CD1c-positive myeloid dendritic cell (primary cell): ENCODE data around the gene STON2.
A peak's percentile ranks its signal among the peaks of the same experiment; 100 is the strongest.
"Not testable (repeated sequence)": the region's sequence is repeated elsewhere in the genome, so short reads cannot be mapped to it uniquely, and the experiment has no call there.

ENCODE experiments used
- DNase-seq: peaks from one replicate; pipeline ENCODE4 v3.0.0-alpha.2; 2016; ENCODE audit errors: extremely low spot score

The STON2 gene

DNA sequence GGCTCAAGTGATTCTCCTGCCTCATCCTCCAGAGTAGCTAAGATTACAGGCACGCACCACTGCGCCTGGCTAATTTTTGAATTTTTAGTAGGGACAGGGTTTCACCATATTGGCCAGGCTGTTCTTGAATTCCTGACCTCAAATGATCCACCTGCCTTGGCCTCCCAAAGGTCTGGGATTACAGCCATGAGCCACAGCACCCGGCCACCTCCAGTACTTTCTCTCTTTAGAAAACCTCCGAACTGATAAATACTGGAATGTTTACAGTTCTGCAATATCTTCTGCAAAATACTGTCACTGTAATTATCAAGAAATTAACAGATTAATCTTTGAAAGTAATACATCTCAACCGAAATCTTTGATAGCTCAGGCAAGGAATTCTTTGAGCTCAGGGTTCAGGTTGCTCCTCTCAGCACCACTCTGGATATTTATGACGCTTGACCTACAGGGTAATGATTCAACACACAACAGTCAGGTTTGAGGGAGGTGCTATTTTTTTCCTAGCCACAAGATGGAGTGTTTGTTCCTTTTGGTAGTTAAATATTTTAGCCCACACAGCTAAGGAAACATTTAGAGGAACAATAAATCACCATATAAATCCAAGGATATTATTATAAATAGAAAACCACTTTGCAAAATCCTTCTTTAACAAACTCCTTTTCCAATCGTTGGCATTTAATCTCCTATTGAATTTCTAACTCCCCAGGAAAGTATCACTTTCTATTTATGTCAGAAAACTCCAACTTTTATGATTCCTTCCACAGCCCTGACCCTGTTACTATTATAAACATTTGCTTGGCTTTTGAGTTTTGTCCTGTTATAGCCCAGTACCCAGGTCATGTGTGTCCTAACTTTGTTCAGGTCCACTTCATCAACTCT, 130.8 kb downstream of the STON2 start:
- peak; percentile 79 for DNase-seq

DNA sequence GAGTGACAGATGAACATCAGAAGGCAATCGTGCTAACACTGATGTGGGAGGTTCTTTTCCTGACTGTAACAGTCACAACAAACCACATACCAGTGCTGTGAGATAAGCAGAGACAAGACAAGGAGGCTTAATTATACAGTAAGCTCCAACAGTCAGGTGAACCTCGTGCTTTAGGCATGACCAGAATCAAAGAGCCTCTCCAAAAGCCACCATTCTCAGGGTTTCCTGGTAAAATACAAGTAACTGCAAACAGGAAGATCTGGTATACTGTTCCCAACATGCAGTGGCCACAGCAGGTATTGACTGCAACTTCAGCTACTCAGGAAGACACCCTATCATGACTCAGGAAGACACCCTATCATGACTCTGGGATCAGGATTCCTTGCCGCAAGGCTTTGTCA, 132.1 kb downstream of the STON2 start:
- DNase-seq: no peak

DNA sequence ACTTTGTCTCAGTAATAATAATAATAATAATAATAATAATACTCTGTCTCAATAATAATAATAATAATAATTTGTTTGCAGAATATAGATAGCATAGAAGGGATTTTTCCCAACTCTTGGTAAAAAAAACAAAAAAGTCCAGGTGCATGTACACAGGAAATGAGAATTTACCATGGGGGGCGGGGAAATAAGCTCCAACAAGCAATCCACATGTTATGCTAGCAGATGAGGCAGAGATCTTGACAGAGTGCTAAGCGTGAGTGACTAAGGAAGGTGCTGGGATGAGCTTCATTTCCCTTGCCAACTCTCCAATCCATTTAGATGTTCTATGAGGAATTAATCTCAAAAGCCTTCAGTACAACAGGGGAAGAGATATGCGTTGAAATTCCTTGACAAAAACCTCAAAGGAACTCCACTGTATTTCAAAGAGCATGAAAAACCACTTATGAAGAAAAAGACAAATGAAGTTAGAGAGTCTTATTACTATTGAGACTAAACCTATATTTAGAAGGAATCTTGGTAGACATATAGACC, 134.4 kb downstream of the STON2 start:
- DNase-seq: no peak

DNA sequence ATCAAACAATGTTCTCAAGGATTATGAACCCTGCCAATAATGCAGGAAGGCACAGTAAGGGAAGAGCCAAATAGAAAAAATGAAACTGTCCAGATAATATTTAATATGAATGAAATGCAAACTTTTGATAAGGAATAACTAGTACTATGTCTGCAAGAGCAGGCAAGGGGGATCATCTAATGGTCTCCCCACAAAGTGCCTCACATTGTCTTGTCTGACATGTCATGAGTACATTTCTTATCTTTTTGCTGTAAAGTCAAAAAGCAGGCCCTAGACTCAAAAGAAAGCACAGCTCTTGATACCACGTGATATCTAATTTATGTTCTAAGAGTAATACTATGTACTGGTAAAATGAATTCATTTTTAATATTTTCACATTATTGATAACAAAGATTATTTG, 135.5 kb downstream of the STON2 start:
- no peak for DNase-seq

DNA sequence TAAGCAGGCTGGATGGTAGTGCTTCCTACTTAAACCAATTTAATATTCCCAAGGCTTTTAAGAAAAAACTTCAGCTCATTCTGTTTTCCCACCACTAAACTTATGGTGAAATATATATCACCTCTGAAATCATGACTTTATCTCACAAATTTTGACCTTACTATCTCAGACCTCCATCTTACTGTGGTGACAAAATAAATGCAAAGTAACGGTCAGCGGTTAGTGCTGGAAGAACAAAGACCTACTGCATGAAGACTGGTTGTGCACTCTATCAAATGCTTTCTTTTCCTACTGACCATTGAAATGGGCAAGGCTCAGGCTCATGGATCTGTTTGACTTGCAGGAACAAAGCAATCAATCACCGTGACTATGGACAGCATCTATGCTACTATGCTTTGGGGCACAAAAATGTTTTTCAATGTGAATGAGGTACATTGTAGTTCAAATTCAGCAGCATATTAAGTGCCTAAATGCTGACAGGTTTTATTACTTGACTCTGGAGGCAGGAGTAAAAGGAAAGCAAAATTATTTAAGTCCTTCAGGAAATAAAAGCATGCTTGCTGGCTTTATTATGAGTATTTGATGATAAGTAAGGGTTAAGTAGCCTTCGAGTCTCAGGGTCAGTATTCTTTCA, 136.2 kb downstream of the STON2 start:
- DNase-seq: no peak

DNA sequence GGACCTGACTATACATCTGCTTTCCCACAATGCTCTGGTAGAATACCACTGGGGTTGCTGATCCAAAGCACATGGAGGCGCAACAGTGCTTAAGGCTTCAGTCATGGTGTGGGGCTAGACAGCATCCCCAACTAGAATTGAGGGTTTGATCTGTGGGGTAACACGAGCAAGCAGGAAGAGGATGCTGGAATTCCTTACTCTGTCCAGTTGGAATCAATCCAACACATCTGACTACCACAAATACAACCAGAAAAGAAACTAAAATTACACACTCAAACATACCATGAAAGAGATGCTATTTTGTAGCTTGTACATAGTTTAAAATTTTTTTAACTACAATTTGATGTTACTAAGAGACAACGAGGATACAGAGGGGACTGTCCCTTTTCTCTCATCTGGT, 138.9 kb downstream of the STON2 start:
- DNase-seq: no peak

DNA sequence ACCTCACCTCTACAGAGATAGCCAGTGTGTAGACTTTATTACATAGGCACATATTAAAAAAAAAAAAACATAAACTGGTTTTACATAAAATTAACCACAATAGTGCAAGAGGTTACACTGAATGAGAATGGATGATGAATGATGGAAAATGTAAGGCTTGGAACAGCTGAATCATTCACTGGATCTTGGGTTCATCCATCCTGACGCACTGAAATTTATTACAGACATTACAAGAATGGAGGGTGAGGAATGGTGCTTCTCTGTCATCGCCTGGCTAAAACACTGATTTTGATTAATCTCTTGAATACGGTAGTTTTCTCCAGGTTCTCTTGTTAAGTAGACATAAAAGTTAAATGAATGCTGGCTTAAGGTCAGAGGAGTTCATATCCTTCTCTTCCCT, 139.4 kb downstream of the STON2 start:
- DNase-seq: no peak

DNA sequence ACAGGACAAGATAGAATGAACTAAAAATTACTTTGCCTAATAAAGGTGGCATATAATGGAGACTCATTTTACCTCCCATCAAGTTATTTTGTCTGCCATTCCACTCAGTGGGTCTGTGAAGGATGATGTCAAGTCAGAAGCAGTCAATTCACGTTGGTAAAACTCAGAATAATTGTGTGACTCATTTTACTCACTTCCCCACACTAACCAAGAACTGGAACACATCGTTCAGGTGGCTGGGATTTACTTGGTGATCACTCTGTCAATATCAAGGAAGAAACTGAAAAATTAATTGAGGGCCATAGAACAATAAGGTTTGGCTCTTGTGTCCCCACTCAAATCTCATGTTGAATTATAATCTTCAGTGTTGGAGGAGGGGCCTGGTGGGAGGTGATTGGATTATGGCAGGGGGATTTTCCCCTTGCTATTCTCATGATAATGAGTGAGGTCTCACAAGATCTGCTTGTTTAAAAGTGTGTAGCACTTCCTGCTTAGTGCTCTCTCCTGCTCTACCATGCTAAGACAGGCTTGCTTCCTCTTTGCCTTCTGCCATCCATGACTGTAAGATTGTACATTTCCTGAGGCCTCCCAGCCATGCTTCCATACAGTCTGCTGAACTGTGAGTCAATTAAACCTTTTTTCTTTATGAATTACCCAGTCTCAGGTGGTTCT, 143.7 kb downstream of the STON2 start:
- peak; percentile 47 for DNase-seq

DNA sequence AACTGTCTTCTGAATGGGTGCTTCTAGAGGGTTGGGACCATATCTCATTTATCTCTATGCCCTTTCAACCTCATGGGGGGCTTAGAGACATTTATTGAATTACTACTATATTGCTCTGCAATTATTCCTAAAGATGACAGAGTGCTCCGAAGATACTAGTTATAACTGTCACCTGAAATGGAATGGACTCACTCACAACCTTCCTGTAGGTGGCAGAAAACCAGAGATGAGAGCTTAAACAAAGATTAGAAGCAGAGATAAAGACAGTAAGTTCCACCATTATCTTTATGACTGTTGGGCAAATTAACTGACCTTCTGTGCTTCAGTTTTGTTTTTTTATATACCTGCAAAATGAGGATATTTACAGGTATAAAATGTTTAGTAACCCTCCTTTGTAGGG, 147.8 kb downstream of the STON2 start:
- DNase-seq: no peak

DNA sequence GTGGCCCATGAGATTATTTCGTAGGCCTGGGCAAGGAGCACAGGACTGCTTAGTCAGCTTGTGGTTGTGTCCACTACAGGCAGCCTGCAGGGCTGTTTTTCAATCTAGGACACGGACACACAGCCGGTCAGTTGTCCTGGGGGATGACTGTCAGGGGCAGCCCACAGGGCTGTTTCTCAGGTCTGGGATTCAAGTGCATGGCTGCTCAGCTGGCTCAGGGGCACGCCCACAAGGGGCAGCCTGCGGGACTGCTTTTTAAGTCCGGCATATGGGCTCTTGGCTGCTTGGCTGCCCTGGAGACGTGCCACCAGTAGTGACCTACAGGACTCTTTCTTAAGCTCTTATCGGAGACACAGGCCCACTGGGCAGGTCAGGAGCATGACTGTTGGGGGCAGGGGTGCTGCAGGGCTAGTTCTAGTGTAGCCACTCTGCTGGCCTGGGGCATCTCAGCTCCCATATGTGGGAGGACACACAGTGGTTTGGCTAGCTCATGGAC, 152.8 kb downstream of the STON2 start:
- no peak for DNase-seq

DNA sequence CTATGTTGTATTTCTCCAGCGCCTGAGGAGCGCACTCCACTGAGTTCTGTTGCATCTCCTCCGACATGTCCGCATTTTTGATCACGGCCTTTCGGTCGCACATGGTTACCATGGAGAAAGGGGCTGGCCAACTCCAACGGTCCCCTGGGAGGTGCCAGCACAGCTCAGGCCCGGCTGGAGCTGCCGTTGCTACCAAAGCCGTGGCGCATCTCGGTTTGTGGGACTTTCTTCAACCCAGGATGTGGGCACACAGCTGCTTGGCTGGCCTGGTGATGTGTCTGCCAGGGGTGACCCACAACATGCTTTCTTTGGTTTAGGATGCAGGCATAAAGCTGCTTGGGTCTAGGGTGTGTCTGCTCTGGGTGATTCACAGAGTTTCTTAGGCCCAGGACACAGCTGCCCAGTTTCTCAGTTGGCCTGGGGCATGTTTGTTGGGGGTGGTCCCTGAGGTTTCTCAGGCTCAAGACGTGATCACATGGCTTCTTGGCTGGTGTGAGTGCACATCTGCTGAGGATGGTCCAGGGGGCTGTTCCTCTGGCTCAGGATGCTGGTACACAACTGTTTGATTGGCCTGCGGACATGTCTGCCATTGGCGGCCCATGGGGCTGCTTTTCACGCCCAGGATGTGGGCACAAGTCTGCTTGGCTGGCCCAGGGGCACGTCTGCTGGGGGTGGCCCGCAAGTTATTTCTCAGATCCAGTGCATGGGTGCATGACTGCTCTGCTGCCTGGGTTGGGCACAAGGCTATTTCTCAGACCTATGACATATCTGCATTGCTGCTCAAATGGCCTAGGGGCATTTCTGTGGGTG, 153.5 kb downstream of the STON2 start:
- DNase-seq: no peak

DNA sequence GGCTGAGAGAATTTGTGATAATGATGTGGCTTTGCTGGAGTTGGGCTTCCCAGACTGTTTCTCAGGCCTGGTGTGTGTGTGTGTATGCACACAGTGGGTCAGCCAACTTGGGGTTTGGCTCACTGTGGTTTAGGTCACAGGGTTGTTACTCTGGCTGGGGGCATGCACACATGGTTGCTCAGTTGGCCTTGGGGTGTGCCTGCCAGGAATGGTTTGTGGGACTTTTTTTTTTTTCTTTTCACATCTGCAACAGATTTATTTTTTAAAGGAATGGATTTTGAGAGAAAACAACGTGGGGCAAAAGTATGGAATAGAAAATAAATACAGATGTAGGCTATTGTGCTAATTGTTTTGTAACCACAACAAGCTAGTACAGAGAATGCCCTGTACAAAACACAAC, 154.4 kb downstream of the STON2 start:
- DNase-seq: no peak

DNA sequence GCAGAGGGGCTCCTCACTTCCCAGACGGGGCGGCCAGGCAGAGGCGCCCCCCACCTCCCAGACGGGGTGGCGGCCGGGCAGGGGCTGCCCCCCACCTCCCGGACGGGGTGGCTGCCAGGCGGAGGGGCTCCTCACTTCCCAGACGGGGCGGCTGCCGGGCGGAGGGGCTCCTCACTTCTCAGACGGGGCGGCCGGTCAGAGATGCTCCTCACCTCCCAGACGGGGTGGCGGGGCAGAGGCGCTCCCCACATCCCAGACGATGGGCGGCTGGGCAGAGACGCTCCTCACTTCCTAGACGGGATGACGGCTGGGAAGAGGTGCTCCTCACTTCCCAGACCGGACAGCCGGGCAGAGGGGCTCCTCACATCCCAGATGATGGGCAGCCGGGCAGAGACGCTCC, 155.7 kb downstream of the STON2 start:
- not testable (repeated sequence) for DNase-seq

DNA sequence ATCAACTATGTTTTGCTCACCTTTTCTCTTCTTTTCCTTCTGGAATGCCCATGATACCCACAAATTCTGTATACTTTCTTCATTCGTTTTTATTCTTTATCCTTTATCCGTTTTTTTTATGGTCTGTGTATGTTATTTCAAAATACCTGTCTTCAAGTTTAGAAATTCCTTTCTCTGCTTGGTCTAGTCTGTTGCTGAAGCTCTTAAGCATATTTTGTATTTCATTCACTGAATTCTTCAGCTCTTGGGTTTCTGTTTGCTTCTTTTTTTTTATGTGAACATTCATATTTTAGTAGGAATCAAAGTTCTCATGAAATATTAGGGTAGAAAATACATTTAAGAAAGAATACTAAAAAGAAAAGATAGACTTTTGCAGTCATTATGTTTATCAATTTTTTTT, 156.6 kb downstream of the STON2 start:
- DNase-seq: no peak

DNA sequence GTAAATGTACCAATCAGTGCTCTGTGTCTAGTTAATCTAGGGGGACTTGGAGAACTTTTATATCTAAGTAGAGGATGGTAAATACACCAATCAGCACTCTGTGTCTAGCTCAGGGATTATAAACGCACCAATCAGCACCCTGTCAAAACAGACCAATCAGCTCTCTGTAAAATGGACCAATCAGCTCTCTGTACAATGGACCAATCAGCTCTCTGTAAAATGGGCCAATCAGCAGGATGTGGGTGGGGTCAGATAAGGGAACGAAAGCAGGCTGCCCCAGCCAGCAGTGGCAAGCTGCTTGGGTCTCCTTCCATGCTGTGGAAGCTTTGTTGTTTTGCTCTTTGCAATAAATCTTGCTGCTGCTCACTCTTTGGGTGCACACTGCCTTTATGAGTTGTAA, 163.3 kb downstream of the STON2 start:
- not testable (repeated sequence) for DNase-seq

DNA sequence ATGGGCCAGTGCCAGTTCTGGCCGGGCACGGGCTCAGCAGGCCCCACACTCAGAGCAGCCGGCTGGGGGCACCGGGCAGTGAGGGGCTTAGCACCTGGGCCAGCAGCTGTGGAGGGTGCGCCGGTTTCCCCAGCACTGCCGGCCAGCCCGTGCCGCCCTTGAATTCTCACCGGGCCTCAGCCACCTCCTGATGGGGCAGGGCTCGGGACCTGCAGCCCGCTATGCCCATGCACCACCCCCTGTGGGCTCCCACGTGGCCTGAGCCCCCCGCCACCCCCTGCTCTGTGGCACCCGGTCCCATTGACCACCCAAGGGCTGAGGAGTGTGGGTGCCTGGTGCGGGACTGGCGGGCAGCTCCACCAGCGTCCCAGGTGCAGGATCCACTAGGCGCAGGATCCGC, 164.0 kb downstream of the STON2 start:
- DNase-seq: no peak

DNA sequence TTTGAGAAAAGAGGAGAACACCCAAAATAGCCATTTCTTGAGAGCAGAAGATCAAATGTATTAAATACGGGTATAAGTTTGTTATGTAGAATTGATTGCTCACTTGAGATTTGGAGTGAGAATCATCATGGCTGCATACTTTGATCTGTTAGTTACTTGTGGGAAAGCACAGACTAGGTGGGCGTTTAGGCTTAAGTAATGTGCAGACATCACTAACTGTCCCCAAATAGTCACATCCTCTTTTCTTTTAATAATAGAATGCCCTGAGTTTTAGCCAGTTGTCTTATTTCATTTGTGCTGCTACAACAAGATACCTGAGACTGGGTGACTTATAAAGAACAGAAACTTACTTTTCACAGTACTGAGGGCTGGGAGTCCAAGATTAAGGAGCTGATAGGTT, 165.0 kb downstream of the STON2 start:
- peak; percentile 63 for DNase-seq

DNA sequence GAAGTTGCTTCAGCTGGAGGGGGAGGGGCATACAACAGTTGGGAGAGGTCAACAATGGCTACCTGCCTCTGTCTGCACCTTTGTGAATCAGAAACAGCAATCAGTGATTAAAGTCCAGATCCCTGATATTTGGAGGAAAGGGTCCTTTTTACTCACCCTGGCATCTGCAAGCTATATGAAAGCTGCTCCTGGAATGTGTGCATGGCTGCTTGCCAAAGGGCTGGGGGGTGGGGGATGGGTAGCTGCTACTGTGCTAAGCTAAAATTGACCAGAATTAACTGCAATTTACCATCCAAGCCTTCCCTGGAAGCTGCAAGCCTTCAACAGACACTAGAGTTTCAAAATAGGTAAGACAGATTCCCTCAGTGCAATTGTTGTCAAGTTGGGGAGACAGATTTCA, 165.8 kb downstream of the STON2 start:
- DNase-seq: no peak

DNA sequence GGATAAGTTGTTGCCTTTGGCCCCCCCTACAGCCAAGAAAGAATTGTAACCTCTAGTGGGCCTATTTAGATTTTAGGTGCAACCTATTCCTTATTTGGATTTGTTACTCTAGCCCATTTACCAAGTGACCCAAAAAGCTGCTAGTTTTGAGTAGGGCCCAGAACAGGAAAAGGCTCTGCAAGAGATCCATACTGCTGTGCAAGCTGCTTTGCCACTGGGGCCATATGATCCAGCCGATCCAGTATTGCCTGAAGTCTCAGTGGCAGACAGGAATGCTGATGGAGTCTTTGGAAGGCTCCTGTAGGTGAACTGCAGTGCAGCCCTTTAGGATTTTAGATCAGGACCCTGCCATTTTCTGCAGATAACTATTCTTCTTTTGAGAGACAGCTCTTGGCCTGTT, 166.5 kb downstream of the STON2 start:
- DNase-seq: no peak

DNA sequence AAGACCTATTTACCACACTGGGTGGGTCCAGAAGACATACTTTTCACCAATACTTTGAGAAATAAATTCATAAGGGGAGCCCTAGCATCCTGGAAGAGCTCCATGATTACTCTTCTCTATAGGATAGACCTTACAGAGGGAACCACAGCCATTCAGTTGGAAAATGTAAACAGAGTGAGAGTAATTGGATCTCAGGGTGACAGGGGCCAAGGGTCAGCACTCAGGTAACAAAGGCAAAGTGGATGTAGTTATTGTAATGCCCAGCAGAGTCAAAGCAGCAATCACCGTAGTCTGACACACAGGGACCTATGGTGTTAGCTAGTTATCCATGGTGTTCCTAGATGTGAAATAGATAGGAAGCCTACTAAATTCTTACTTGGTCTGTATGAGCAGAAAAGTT, 168.6 kb downstream of the STON2 start:
- no peak for DNase-seq

DNA sequence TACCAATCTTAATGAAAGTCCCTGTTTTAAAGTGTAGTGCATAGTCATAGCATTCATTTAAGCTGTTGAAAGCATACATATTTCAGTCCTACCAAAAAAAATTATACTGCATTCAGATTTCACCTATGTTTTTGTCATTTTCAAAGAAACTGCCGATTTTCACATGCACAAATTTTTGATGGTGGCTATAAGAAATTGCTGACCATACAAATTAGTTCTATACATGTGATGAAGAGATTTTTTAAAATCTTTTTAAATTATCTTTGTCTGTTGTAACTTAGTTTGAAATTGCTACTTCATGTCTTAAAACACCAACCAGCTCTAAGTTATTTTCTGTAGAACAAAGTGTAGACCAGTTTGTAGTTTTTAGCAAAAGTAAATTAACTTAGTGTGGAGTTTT, 175.9 kb downstream of the STON2 start:
- DNase-seq: no peak

DNA sequence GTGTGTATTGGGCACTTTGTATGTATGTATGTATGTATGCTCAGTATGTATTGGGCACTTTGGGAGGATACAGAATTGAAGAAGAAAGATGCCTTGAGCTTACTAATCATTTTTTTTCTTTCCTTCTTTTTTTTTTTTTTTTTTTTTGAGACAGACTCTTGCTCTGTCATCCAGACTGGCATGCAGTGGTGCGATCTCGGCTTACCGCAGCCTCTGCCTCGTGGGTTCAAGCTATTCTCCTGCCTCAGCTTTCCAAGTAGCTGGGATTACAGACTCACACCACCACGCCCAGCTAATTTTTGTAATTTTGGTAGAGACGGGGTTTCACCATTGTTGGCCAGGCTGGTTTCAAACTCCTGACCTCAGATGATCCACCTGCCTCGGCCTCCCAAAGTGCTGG, 176.3 kb downstream of the STON2 start:
- DNase-seq: not testable (repeated sequence)
